Large intestine (tissue), 3 donors: ENCODE data around the gene WDSUB1. TPM values are rescaled to one million over a fixed set of nuclear protein-coding genes. Genes with fewer than 3 reads are reported as not detected.
A peak's percentile ranks its signal among the peaks of the same experiment; 100 is the strongest.

ENCODE experiments used
- DNase-seq, 2 donors: peaks; one replicate each; pipeline versions ENCODE4 v3.0.0 to v3.0.0-alpha.2; 2013
- H3K27ac ChIP-seq: one replicate; pipeline ENCODE4 v1.5.1; 2013; ENCODE audit warnings: low read length
- H3K27me3 ChIP-seq: 2 replicates; pipeline ENCODE4 v1.6.1; 2013; ENCODE audit warnings: low read length; ENCODE audit not compliant: control insufficient read depth, insufficient read depth
- H3K36me3 ChIP-seq: 2 replicates; pipeline ENCODE4 v1.6.1; 2013; ENCODE audit warnings: low read length; ENCODE audit not compliant: control insufficient read depth, insufficient read depth
- H3K4me1 ChIP-seq: one replicate; pipeline ENCODE4 v1.6.1; 2013; ENCODE audit warnings: low read length; ENCODE audit not compliant: control insufficient read depth, insufficient read depth
- H3K4me3 ChIP-seq: one replicate; pipeline ENCODE4 v1.5.1; 2013; ENCODE audit warnings: low read length
- H3K9me3 ChIP-seq: one replicate; pipeline ENCODE4 v1.6.1; 2013; ENCODE audit warnings: mild to moderate bottlenecking, low read depth, low read length, moderate library complexity; ENCODE audit not compliant: control insufficient read depth
- WGBS: methylation state at CpG from one replicate; pipeline ENCODE4 v1.1.5; 2013; ENCODE audit warnings: low lambda C conversion rate; ENCODE audit not compliant: insufficient coverage; 5-methylcytosine and 5-hydroxymethylcytosine counted together
- polyA plus RNA-seq: library from polyadenylated mRNA; unstranded; fragments of 120-200 nt; gene quantifications from one replicate; pipeline ENCODE4 v1.2.1, GENCODE V29; 2013

The WDSUB1 gene
- polyA plus RNA-seq, 1 donor: 13.7 TPM

DNA sequence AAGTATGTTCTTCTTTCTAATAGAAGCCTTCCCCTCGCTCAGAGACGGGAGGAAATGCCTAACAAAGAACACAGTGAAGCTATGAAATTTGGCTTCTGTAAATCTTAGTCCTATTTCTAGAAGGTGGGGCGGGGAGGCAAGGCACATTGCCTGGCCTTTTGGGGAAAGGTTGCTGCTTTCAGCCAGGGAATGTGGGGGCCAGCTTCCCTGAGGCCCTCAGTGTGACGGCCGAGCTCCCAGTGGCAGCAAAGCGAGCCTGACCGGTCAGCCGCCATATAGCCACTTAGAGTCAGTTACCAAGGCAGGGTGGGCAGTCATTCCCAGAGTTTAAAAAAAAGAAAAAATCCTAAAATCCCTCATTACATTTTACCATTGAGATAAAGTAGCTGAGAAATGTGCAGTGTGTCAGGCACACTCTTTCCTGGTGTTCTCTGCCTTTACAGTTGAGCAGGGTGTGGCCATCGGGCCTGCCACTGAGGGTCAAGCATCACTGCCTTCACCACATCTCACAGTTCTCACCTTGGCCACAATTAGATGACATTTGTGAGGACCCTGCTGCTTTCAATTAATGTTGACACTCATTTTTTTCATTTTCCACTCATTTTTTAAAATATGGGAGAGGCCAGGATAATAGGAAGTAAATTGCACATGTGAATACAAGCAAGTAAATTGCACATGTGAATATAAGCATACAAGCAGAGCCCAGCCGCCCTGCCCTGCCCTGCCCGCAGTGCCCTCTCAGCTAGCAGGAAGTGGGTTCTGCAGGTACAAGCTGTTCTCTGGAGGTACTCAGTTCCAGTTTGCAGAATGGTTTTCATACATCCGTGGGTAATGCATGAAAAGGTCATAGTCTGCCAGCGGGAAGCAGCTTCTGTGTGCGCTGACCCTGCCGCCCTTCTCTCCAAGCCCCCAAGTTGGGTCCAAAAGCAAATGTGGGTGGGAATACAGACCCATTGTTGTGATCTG is 76.9 kb downstream of the WDSUB1 start:
- no CpG with 5 or more reads among the region's 15 CpGs for WGBS

DNA sequence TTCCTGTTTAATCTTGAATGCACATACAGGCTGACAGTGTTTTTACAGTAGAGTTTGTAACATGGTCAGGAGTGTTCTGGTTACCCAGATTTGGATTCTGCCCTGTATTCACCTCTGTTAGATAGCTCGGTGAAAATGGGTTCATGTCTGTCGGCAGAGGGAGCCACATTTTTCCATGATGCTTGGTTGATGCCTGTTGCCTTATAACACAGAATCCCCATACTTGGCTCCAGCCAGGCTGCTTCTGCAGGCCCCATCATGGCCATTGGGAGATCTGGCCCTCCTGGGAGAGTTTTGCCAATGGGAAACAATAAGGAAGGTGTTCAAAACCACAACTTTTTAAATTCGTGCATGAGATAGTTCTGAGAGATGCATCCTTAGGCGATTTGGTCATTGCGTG is 78.1 kb downstream of the WDSUB1 start:
- no CpG with 5 or more reads among the region's 5 CpGs for WGBS

More for the DNA sequence above, 76.9 kb downstream of the WDSUB1 start:
- Histone ChIP-seq H3K27ac (no peak overlapping the region), H3K4me1 (no peaks in the 10 kb centered on the region), H3K9me3 (no peaks in the 10 kb centered on the region), H3K4me3 (no peak overlapping the region), H3K36me3 (peaks cover 23% of the 10 kb centered on the region), H3K27me3 (no peaks in the 10 kb centered on the region)
- DNase-seq: no peak

DNA sequence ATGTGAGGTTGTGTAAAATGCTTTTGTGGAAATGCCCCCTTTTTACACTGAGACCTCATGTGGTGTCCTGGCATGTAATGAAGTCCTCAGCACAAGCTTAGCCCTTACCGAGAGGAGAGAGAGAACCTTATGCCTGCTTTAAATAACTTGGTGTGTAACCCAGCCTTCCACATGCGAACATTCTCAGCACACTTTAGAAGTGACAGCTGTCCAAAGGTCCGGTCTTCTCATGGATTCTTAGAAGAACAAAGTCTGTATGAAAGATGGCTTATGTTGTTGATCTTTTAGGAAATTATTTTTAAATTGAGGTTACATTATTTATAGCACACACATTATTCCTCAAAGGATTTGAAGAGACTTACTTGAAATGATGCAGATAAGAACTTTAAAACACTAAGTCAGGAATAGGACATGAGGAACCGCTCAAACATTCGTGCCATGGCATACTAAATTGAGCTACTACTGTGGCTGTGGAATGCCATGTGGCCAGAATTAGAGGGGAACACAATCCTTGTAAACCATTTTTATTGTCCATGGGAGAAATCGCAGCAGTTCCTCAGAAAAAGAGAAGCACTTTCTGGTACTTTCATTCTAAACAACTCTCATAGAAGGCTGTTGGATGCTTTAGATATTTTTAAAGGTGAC is 79.6 kb downstream of the WDSUB1 start:
- Histone ChIP-seq H3K9me3 (no peaks in the 10 kb centered on the region), H3K27me3 (no peaks in the 10 kb centered on the region), H3K27ac (no peak overlapping the region), H3K4me3 (no peak overlapping the region), H3K36me3 (peaks cover 24% of the 10 kb centered on the region), H3K4me1 (no peaks in the 10 kb centered on the region)
- DNase-seq: no peak
- no CpG with 5 or more reads among the region's 6 CpGs for WGBS

More for the DNA sequence above, 78.1 kb downstream of the WDSUB1 start:
- Histone ChIP-seq H3K4me3 (no peak overlapping the region), H3K27ac (no peak overlapping the region), H3K27me3 (no peaks in the 10 kb centered on the region), H3K4me1 (no peaks in the 10 kb centered on the region), H3K36me3 (peaks cover 20% of the 10 kb centered on the region), H3K9me3 (no peaks in the 10 kb centered on the region)
- DNase-seq: no peak

DNA sequence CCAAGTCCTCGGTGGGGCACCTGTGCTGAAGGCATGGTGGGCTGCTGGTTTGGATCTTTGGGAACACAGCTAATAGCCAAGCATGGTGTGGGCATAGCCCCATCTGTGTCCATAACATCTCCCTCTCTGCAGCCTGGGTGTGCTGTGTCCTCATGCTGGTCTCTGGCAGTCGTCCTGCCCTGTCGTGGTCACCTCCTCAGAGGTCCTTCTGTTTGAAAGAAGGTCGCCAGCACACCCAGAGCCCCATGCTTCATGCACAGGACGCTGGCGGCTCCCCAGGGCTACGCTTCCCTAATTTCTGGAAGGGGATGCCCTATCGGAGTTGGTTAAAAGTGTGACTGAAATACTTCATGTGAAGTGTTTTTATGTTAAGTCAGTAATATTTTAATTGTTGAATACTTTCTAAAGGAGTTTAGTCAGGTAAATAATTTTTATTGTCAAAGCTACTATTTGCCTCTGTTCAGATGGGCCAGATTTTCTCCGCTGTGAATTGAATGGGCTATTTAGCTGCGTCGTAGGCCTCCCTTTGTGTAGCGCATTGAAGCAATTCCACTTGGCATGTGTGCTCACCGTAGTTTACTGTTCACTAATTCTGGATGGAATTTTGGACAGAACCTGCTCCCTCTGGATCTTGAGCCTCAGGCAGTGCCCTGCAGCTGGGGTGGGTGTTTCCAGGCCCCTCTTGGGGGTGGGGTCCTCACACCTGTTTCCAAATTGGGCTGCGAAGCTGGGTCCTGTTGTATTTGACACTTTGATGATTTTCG is 81.9 kb downstream of the WDSUB1 start:
- Histone ChIP-seq H3K9me3 (no peaks in the 10 kb centered on the region), H3K27ac (no peak overlapping the region), H3K36me3 (peaks cover 35% of the 10 kb centered on the region), H3K27me3 (no peaks in the 10 kb centered on the region), H3K4me3 (no peak overlapping the region), H3K4me1 (no peaks in the 10 kb centered on the region)
- no peak for DNase-seq
- WGBS: 100% methylated on average over 1 of the region's 15 CpGs

- no peaks in the 10 kb centered on the region for H3K9me3 ChIP-seq
- no CpG with 5 or more reads among the region's 4 CpGs for WGBS
Observed at GRCh38 chr2:159202568-159203071, 83.9 kb downstream of the WDSUB1 start.

GRCh38 chr2:159201360-159202063 is 85.0 kb downstream of the WDSUB1 start:
- Histone ChIP-seq H3K27ac (no peak overlapping the region), H3K36me3 (peaks cover 58% of the 10 kb centered on the region), H3K4me3 (no peak overlapping the region), H3K27me3 (no peaks in the 10 kb centered on the region), H3K4me1 (no peaks in the 10 kb centered on the region), H3K9me3 (no peaks in the 10 kb centered on the region)
- no CpG with 5 or more reads among the region's 8 CpGs for WGBS
- DNase-seq: peak in 1 of 2 donors; percentile 26

More at GRCh38 chr2:159202568-159203071, 83.9 kb downstream of the WDSUB1 start:
- Histone ChIP-seq H3K4me1 (no peaks in the 10 kb centered on the region), H3K27me3 (no peaks in the 10 kb centered on the region), H3K4me3 (no peak overlapping the region), H3K27ac (no peak overlapping the region), H3K36me3 (peaks cover 47% of the 10 kb centered on the region)
- peak; percentile 13 to 30 for DNase-seq

GRCh38 chr2:159200498-159200897 is 86.0 kb downstream of the WDSUB1 start:
- WGBS: no CpG with 5 or more reads among the region's 1 CpG
- Histone ChIP-seq H3K4me1 (no peaks in the 10 kb centered on the region), H3K36me3 (peaks cover 61% of the 10 kb centered on the region), H3K27ac (no peak overlapping the region), H3K9me3 (no peaks in the 10 kb centered on the region), H3K27me3 (no peaks in the 10 kb centered on the region), H3K4me3 (no peak overlapping the region)
- no peak for DNase-seq

GRCh38 chr2:159199761-159200465 is 86.6 kb downstream of the WDSUB1 start:
- no peak overlapping the region for H3K27ac ChIP-seq
- H3K9me3 ChIP-seq: no peaks in the 10 kb centered on the region
- no peaks in the 10 kb centered on the region for H3K4me1 ChIP-seq
- no peaks in the 10 kb centered on the region for H3K27me3 ChIP-seq
- WGBS: no CpG with 5 or more reads among the region's 4 CpGs
- peaks cover 59% of the 10 kb centered on the region for H3K36me3 ChIP-seq
- no peak overlapping the region for H3K4me3 ChIP-seq
- DNase-seq: no peak

GRCh38 chr2:159199236-159199635 is 87.3 kb downstream of the WDSUB1 start:
- no peaks in the 10 kb centered on the region for H3K4me1 ChIP-seq
- H3K4me3 ChIP-seq: no peak overlapping the region
- H3K9me3 ChIP-seq: no peaks in the 10 kb centered on the region
- no peaks in the 10 kb centered on the region for H3K27me3 ChIP-seq
- no peak overlapping the region for H3K27ac ChIP-seq
- no CpG with 5 or more reads among the region's 9 CpGs for WGBS
- peaks cover 63% of the 10 kb centered on the region for H3K36me3 ChIP-seq
- no peak for DNase-seq
